ENCODE data around the gene ALDH1B1. TPM values are rescaled to one million over a fixed set of nuclear protein-coding genes. Genes with fewer than 3 reads are reported as not detected.

Gene ALDH1B1
- total RNA-seq, 1 donor from 2014 or later = 47.5 TPM

- no peak for DNase-seq (ENCODE audit: low read depth)
- H3K4me3 ChIP-seq (ENCODE audit: low read depth, low read length) = no peak overlapping the region
- no peak for TF ChIP-seq CTCF (conservative IDR thresholded peaks at IDR 0.05; ENCODE audit: low read depth, low read length)
Measured at GRCh38 chr9:38414040-38414723, 21.7 kb downstream of the ALDH1B1 start.

GRCh38 chr9:38415856-38416255 lies 23.4 kb downstream of the ALDH1B1 start:
- DNase-seq (ENCODE audit: low read depth) = no peak
- no peak for TF ChIP-seq CTCF (conservative IDR thresholded peaks at IDR 0.05; ENCODE audit: low read depth, low read length)
- H3K4me3 ChIP-seq (ENCODE audit: low read depth, low read length) = no peak overlapping the region

GRCh38 chr9:38416461-38416860 lies 24.0 kb downstream of the ALDH1B1 start:
- no peak overlapping the region for H3K4me3 ChIP-seq (ENCODE audit: low read depth, low read length)
- DNase-seq (ENCODE audit: low read depth) = no peak
- TF ChIP-seq CTCF (conservative IDR thresholded peaks at IDR 0.05; ENCODE audit: low read depth, low read length) = no peak

- TF ChIP-seq CTCF (conservative IDR thresholded peaks at IDR 0.05; ENCODE audit: low read depth, low read length) = peak; percentile 78
- H3K4me3 ChIP-seq (ENCODE audit: low read depth, low read length) = no peak overlapping the region
- DNase-seq (ENCODE audit: low read depth) = no peak
Measured at GRCh38 chr9:38417003-38417945, 24.8 kb downstream of the ALDH1B1 start.

GRCh38 chr9:38418366-38418765 lies 25.9 kb downstream of the ALDH1B1 start:
- DNase-seq (ENCODE audit: low read depth) = no peak

GRCh38 chr9:38419181-38419580 lies 26.7 kb downstream of the ALDH1B1 start:
- TF ChIP-seq CTCF (conservative IDR thresholded peaks at IDR 0.05; ENCODE audit: low read depth, low read length) = no peak
- H3K4me3 ChIP-seq (ENCODE audit: low read depth, low read length) = no peak overlapping the region
- no peak for DNase-seq (ENCODE audit: low read depth)

More at GRCh38 chr9:38418366-38418765, 25.9 kb downstream of the ALDH1B1 start:
- no peak overlapping the region for H3K4me3 ChIP-seq (ENCODE audit: low read depth, low read length)
- TF ChIP-seq CTCF (conservative IDR thresholded peaks at IDR 0.05; ENCODE audit: low read depth, low read length) = no peak

Data from epithelial cell of proximal tubule (primary cell).